HG03571 (cell line): ENCODE results near the gene LNPEP.
"Not testable (repeated sequence)": the region's sequence is repeated elsewhere in the genome, so short reads cannot be mapped to it uniquely, and the experiment has no call there.

Source experiments
- ATAC-seq: cut with Tn5 transposase; IDR thresholded peaks from one replicate; pipeline ENCODE4 v1.9.1; 2021; ENCODE audit not compliant: unreplicated experiment

The LNPEP gene

GRCh38 chr5:96928931-96929708 is 6.8 kb upstream of the LNPEP start:
- no peak for ATAC-seq

GRCh38 chr5:96930058-96930457 is 5.8 kb upstream of the LNPEP start:
- ATAC-seq = no peak

GRCh38 chr5:96930589-96930988 is 5.3 kb upstream of the LNPEP start:
- ATAC-seq = no peak

GRCh38 chr5:96931037-96931436 is 4.8 kb upstream of the LNPEP start:
- not testable (repeated sequence) for ATAC-seq

- no peak for ATAC-seq
Observed at GRCh38 chr5:96931605-96932004, 4.3 kb upstream of the LNPEP start.

GRCh38 chr5:96932026-96932425 is 3.9 kb upstream of the LNPEP start:
- ATAC-seq = no peak

GRCh38 chr5:96933764-96934707 is 1.8 kb upstream of the LNPEP start:
- ATAC-seq = no peak

GRCh38 chr5:96934708-96935558 is 947 bp upstream of the LNPEP start:
- peak; percentile 60 for ATAC-seq

GRCh38 chr5:96936431-96937320 is 796 bp downstream of the LNPEP start:
- peak; percentile 33 for ATAC-seq

- ATAC-seq = no peak
Observed at GRCh38 chr5:96940586-96940985, 4.7 kb downstream of the LNPEP start.

GRCh38 chr5:96941140-96941539 is 5.3 kb downstream of the LNPEP start:
- no peak for ATAC-seq

GRCh38 chr5:96942078-96942477 is 6.2 kb downstream of the LNPEP start:
- no peak for ATAC-seq

GRCh38 chr5:96942911-96943310 is 7.0 kb downstream of the LNPEP start:
- no peak for ATAC-seq

- no peak for ATAC-seq
Observed at GRCh38 chr5:96943799-96944198, 7.9 kb downstream of the LNPEP start.

GRCh38 chr5:96945144-96945897 is 9.4 kb downstream of the LNPEP start:
- no peak for ATAC-seq

- ATAC-seq = no peak
Observed at GRCh38 chr5:96946381-96946780, 10.5 kb downstream of the LNPEP start.

GRCh38 chr5:96952118-96952750 is 16.4 kb downstream of the LNPEP start:
- ATAC-seq = no peak

- ATAC-seq = no peak
Observed at GRCh38 chr5:96952974-96953730, 17.3 kb downstream of the LNPEP start.
